Stomach (tissue), 4 donors: ENCODE results near the gene TSC22D1.

Experiments used
- CTCF ChIP-seq, 7 experiments: fragments of 450-650 bp in 4 of 7; fragments of 200-600 bp in 3 of 7; sonication (generic) in 3 of 7; IDR thresholded peaks; one replicate each; pipeline ENCODE4 v1.5.1; 2016 to 2019; ENCODE audit warnings: antibody characterized with exemption in 7 of 7, control low read depth in 2 of 7, mild to moderate bottlenecking in 1 of 7
- POLR2A ChIP-seq, 4 donors: fragments of 450-650 bp; IDR thresholded peaks; one replicate each; pipeline ENCODE4 v1.6.1; 2016; ENCODE audit warnings: antibody characterized with exemption in 4 of 4, control low read depth in 2 of 4, mild to moderate bottlenecking in 1 of 4, moderate library complexity in 1 of 4
- POLR2AphosphoS5 ChIP-seq, 3 donors: sonication (generic); formaldehyde crosslinking; IDR thresholded peaks; one replicate each; pipeline ENCODE4 v1.6.1; 2016; ENCODE audit warnings: antibody characterized with exemption in 3 of 3

DNA sequence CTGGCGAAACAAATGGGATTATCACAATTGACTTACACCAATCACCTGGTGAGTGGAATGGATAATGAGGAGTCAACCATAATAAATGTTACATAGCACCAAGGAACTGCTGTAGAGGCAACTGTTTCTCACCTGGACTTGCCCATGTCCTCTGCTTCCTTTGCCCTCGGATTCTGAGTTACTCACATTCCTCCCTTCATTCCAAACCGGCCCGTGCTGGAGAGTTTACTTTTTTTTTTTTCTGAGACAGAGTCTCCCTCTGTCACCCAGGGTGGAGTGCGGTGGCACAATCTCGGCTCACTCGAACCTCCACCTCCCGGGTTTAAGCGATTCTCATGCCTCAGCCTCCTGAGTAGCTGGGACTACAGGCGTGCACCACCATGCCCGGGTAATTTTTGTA, 41.5 kb upstream of the TSC22D1 start:
- TF ChIP-seq CTCF (IDR thresholded peaks at IDR 0.05), result no peak
- TF ChIP-seq POLR2A (IDR thresholded peaks at IDR 0.05), result no peak
- TF ChIP-seq POLR2AphosphoS5 (IDR thresholded peaks at IDR 0.05), result no peak
